ENCODE data around the gene OMA1. TPM values are rescaled to one million over a fixed set of nuclear protein-coding genes. Genes with fewer than 3 reads are reported as not detected.

Gene OMA1
- total RNA-seq, 4 donors from 2014 or later: 50.6 to 67.6 (median 58.5) TPM

- DNase-seq: no peak
- Histone ChIP-seq H3K27ac (no peak overlapping the region), H3K36me3 (no peaks in the 10 kb centered on the region), H3K9me3 (no peaks in the 10 kb centered on the region), H3K4me3 (replicated peaks in 1 of 3) (no peak overlapping the region), H3K4me1 (peaks cover 0 to 7% of the 10 kb centered on the region in 2 donors), H3K27me3 (no peaks in the 10 kb centered on the region)
- 88% methylated on average over 6 of the region's 6 CpGs for WGBS, 2 donors
- TF ChIP-seq POLR2A (IDR thresholded peaks at IDR 0.05): no peak
- TF ChIP-seq, protein P1, sequence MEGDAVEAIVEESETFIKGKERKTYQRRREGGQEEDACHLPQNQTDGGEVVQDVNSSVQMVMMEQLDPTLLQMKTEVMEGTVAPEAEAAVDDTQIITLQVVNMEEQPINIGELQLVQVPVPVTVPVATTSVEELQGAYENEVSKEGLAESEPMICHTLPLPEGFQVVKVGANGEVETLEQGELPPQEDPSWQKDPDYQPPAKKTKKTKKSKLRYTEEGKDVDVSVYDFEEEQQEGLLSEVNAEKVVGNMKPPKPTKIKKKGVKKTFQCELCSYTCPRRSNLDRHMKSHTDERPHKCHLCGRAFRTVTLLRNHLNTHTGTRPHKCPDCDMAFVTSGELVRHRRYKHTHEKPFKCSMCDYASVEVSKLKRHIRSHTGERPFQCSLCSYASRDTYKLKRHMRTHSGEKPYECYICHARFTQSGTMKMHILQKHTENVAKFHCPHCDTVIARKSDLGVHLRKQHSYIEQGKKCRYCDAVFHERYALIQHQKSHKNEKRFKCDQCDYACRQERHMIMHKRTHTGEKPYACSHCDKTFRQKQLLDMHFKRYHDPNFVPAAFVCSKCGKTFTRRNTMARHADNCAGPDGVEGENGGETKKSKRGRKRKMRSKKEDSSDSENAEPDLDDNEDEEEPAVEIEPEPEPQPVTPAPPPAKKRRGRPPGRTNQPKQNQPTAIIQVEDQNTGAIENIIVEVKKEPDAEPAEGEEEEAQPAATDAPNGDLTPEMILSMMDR (IDR thresholded peaks at IDR 0.05): no peak
- intact Hi-C loops (cut with DNase I): no loop called here
These were observed 114.5 kb downstream of the OMA1 start for GRCh38 chr1:58431901-58432620.

Other genes with a start within 250 kb of the OMA1 start
- gene TACSTD2, start 30.5 kb upstream of the OMA1 start, total RNA-seq: 10 to 100 TPM in 1 of 4 donors, 1 to 10 TPM in 3; 5.7 to 13.0 (median 8.9) TPM
- gene MYSM1, start 153.3 kb upstream of the OMA1 start, total RNA-seq: 100 to 1,000 TPM in 1 of 4 donors, 10 to 100 TPM in 3; 27.3 to 114 (median 38.5) TPM
- 100 to 1,000 TPM; 124 to 283 (median 133) TPM for gene JUN, start 237.3 kb upstream of the OMA1 start, total RNA-seq

Measured in thyroid gland (tissue), 4 donors.